HepG2 (cell line): ENCODE data around the gene GAD2. TPM values are rescaled to one million over a fixed set of nuclear protein-coding genes. Genes with fewer than 3 reads are reported as not detected.

ENCODE experiments used
- ATAC-seq: fragments of 200-7000 bp; cut with Tn5 transposase; 3 replicates; pipeline ENCODE4 v1.9.1; 2020; ENCODE audit warnings: mild to moderate bottlenecking, moderate library complexity
- BruUV-seq: library from RNA; stranded (reverse); fragments of 400-500 nt; replicated peaks from 2 replicates; lab custom pipeline; 2021; lab: Mats Ljungman, UMichigan
- CTCF ChIA-PET: fragments of 300-600 bp; formaldehyde crosslinking; extraction: SDS; loops from one replicate; lab custom pipeline; 2021; ENCODE audit warnings: low total read pairs, inconsistent platforms, low intra/inter-chr PET ratio; lab: Yijun Ruan, JAX
- POLR2A ChIA-PET: fragments of 350-600 bp; sonication (Branson Sonifier 250); formaldehyde crosslinking; loops from one replicate; lab custom pipeline; 2020; ENCODE audit warnings: antibody characterized with exemption, inconsistent platforms; lab: Yijun Ruan, JAX
- DNase-seq: peaks from one replicate; pipeline ENCODE4 v3.0.0-alpha.2; 2015; ENCODE audit warnings: low spot score
- FAIRE-seq: peaks from 3 replicates; lab custom pipeline; 2011; peaks lifted over from hg19 to GRCh38; lab: Jason Lieb, UNC
- H2AFZ ChIP-seq: one replicate; pipeline ENCODE4 v1.6.1; 2011; ENCODE audit warnings: low read length, inconsistent platforms
- H3K27ac ChIP-seq: fragments of 300-600 bp; 3 replicates; pipeline ENCODE4 v1.8.0; 2011; ENCODE audit warnings: mixed run types, mild to moderate bottlenecking, mixed read lengths, low read length, inconsistent platforms; ENCODE audit not compliant: insufficient read depth; ENCODE audit errors: extremely low read length
- H3K27me3 ChIP-seq, 2 experiments: fragments of 200-600 bp in 1 of 2; 2 replicates in 1 of 2; 3 replicates in 1 of 2; pipeline versions ENCODE4 v1.6.0 to v1.8.0; 2011; ENCODE audit warnings: low read length in 2 of 2, mild to moderate bottlenecking in 2 of 2, moderate library complexity in 2 of 2, inconsistent platforms in 1 of 2; ENCODE audit not compliant: insufficient read depth in 2 of 2, control insufficient read depth in 1 of 2
- H3K36me3 ChIP-seq, 2 experiments: fragments of 200-600 bp in 1 of 2; replicated peaks in 1 of 2; 2 replicates in 1 of 2; 3 replicates in 1 of 2; pipeline versions ENCODE4 v1.5.1 to v1.8.0; 2011; ENCODE audit warnings: low read length in 2 of 2, inconsistent platforms in 1 of 2; ENCODE audit not compliant: insufficient read depth in 2 of 2, control insufficient read depth in 1 of 2
- H3K4me1 ChIP-seq: 2 replicates; pipeline ENCODE4 v1.5.1; 2012; ENCODE audit warnings: low read length, inconsistent platforms; ENCODE audit not compliant: insufficient read depth
- H3K4me2 ChIP-seq: 2 replicates; pipeline ENCODE4 v1.6.0; 2011; ENCODE audit warnings: low read depth, low read length, inconsistent platforms
- H3K4me3 ChIP-seq, 3 experiments: fragments of 200-600 bp in 1 of 3; sonication (generic), shearing (Covaris generic) in 1 of 3; replicated peaks in 1 of 3; 2 replicates each; pipeline ENCODE4 v1.5.1; 2011 to 2016; ENCODE audit warnings: low read length in 3 of 3, inconsistent platforms in 2 of 3, low read depth in 2 of 3, mild to moderate bottlenecking in 2 of 3, control low read depth in 1 of 3, mixed read lengths in 1 of 3; ENCODE audit not compliant: insufficient read depth in 1 of 3
- H3K79me2 ChIP-seq: one replicate; pipeline ENCODE4 v1.6.1; 2011; ENCODE audit warnings: low read length, inconsistent platforms; ENCODE audit not compliant: insufficient read depth
- H3K9ac ChIP-seq: 2 replicates; pipeline ENCODE4 v1.6.0; 2011; ENCODE audit warnings: mild to moderate bottlenecking, low read depth, low read length, inconsistent platforms; ENCODE audit not compliant: insufficient read depth
- H3K9me3 ChIP-seq: 2 replicates; pipeline ENCODE4 v1.5.1; 2012; ENCODE audit warnings: mild to moderate bottlenecking, low read length
- H4K20me1 ChIP-seq: 2 replicates; pipeline ENCODE4 v1.6.0; 2011; ENCODE audit warnings: inconsistent platforms, mild to moderate bottlenecking, low read length, moderate library complexity; ENCODE audit not compliant: insufficient read depth
- KDM5A ChIP-seq: fragments of 200-600 bp; sonication (generic); IDR thresholded peaks from 2 replicates; pipeline ENCODE4 v1.7.0; 2018; ENCODE audit warnings: antibody characterized with exemption, mild to moderate bottlenecking, low read length, borderline replicate concordance
- KLF16 ChIP-seq, 2 experiments: sonication (generic) in 1 of 2; formaldehyde crosslinking in 1 of 2; IDR thresholded peaks; 2 replicates each; pipeline versions ENCODE4 v1.6.1 to v1.8.0; 2016 to 2023; ENCODE audit warnings: missing genetic modification reagents in 2 of 2, missing compliant biosample characterization in 1 of 2
- ZIK1 ChIP-seq: sonication (generic); formaldehyde crosslinking; IDR thresholded peaks from 2 replicates; pipeline ENCODE4 v1.5.0; 2020; ENCODE audit warnings: mild to moderate bottlenecking, low read depth, missing genetic modification reagents, borderline replicate concordance
- ZNF143 ChIP-seq: sonication (generic); formaldehyde crosslinking; IDR thresholded peaks from 2 replicates; pipeline ENCODE4 v1.4.0; 2020; ENCODE audit warnings: missing genetic modification reagents
- ZNF232 ChIP-seq: sonication (generic); formaldehyde crosslinking; IDR thresholded peaks from 2 replicates; pipeline ENCODE4 v1.4.0; 2020; ENCODE audit warnings: missing genetic modification reagents, borderline replicate concordance
- ZNF547 ChIP-seq: sonication (generic); formaldehyde crosslinking; IDR thresholded peaks from 2 replicates; pipeline ENCODE4 v1.5.1; 2020; ENCODE audit warnings: mild to moderate bottlenecking, missing genetic modification reagents
- ZNF619 ChIP-seq: sonication (generic); formaldehyde crosslinking; IDR thresholded peaks from 2 replicates; pipeline ENCODE4 v1.4.0; 2020; ENCODE audit warnings: mild to moderate bottlenecking, missing genetic modification reagents
- WGBS: methylation state at CpG from one replicate; pipeline ENCODE4 v1.1.6; 2017; ENCODE audit warnings: low lambda C conversion rate; 5-methylcytosine and 5-hydroxymethylcytosine counted together
- in situ Hi-C: cut with HindIII; loops from 2 replicates; pipeline ENCODE4 v1.10.0; 2017; ENCODE audit warnings: low pct_unique_long_range_greater_than_20kb; ENCODE audit not compliant: extremely low pct_ligation_motif_present
- intact Hi-C: fragments of 100-400 bp; cut with micrococcal nuclease; formaldehyde crosslinking; loops from one replicate; pipeline ENCODE4 v1.10.0; 2022; ENCODE audit not compliant: unreplicated experiment
- polyA plus RNA-seq, 8 experiments: library from polyadenylated mRNA; depleted of rRNA in 3 of 8; stranded (reverse) in 7 of 8; unstranded in 1 of 8; fragments of >200 nt; fragmentation: Illumina TruSeq in 4 of 8; extraction: Trizol in 4 of 8; gene quantifications; 2 replicates each; pipeline versions ENCODE4 v1.2.1 to v1.2.3, GENCODE V29; 2011 to 2016; ENCODE audit warnings: low read depth in 4 of 8, missing spikeins in 1 of 8, mixed read lengths in 1 of 8; ENCODE audit not compliant: insufficient read depth in 1 of 8
- total RNA-seq, 5 experiments: library from RNA; depleted of rRNA; stranded (reverse); fragments of >200 nt; fragmentation: Illumina TruSeq; extraction: Trizol; gene quantifications; 2 replicates each; pipeline ENCODE4 v1.2.3, GENCODE V29; 2016; ENCODE audit warnings: low read depth in 1 of 5
- TF ChIP-seq, protein P1 (sequence below): IDR thresholded peaks from 2 replicates; pipeline ENCODE4 v1.6.1; 2016
- TF ChIP-seq, protein P2 (sequence below): sonication (generic); formaldehyde crosslinking; IDR thresholded peaks from 2 replicates; pipeline ENCODE4 v1.5.1; 2020; ENCODE audit warnings: mild to moderate bottlenecking, missing genetic modification reagents, moderate library complexity

Gene GAD2
- total and polyA plus RNA-seq, 2 of the 13 experiments (the other 11 are each of a cell fraction or from before 2014, with no cell fraction given), result not detected

DNA sequence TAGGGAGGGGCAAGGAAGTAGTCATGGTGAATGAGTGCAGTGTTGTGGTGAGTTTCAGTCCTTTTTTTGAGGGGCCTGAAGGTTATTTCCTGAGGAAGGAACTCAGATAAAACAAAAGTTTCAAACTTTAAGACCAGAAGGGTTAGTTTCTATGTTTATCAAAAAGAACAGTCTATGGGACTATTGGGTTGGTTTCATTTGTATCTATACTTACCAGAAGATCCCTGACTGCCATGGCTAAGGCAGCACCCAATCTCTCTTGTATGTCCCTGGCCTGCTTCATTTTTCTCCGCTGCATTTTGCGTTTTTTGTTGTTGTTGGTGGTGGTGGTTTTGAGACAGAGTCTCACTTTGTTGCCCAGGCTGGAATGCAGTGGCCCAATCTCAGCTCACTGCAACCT is 19.3 kb upstream of the GAD2 start:
- ATAC-seq (no peak), DNase-seq (no peak)
- H3K27me3 ChIP-seq, result 0 out of 5 replicates have a peak, but pooled peaks cover 0 to 8% of the 10 kb centered on the region in 2 experiments
- no peak overlapping the region for H3K4me3 ChIP-seq
- H3K36me3 ChIP-seq, result no peaks in the 10 kb centered on the region
- H3K79me2 ChIP-seq, result no peaks in the 10 kb centered on the region
- H4K20me1 ChIP-seq, result no peaks in the 10 kb centered on the region
- H3K9me3 ChIP-seq, result no peaks in the 10 kb centered on the region
- POLR2A ChIA-PET, result no interaction called here
- no peak overlapping the region for H3K4me2 ChIP-seq
- TF ChIP-seq, protein P1, sequence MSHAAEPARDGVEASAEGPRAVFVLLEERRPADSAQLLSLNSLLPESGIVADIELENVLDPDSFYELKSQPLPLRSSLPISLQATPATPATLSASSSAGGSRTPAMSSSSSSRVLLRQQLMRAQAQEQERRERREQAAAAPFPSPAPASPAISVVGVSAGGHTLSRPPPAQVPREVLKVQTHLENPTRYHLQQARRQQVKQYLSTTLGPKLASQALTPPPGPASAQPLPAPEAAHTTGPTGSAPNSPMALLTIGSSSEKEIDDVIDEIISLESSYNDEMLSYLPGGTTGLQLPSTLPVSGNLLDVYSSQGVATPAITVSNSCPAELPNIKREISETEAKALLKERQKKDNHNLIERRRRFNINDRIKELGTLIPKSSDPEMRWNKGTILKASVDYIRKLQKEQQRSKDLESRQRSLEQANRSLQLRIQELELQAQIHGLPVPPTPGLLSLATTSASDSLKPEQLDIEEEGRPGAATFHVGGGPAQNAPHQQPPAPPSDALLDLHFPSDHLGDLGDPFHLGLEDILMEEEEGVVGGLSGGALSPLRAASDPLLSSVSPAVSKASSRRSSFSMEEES (CRISPR knock-in tag), result no peak
- TF ChIP-seq, protein P2, sequence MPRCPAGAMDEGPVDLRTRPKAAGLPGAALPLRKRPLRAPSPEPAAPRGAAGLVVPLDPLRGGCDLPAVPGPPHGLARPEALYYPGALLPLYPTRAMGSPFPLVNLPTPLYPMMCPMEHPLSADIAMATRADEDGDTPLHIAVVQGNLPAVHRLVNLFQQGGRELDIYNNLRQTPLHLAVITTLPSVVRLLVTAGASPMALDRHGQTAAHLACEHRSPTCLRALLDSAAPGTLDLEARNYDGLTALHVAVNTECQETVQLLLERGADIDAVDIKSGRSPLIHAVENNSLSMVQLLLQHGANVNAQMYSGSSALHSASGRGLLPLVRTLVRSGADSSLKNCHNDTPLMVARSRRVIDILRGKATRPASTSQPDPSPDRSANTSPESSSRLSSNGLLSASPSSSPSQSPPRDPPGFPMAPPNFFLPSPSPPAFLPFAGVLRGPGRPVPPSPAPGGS (CRISPR knock-in tag), result no peak
- no peak for TF ChIP-seq ZIK1 (CRISPR knock-in tag)
- no peak for TF ChIP-seq ZNF619 (CRISPR knock-in tag)
- no peak for TF ChIP-seq KDM5A
- TF ChIP-seq ZNF143 (CRISPR knock-in tag), result no peak
- no peak for TF ChIP-seq ZNF232 (CRISPR knock-in tag)
- no peak for TF ChIP-seq KLF16 (CRISPR knock-in tag; IDR thresholded peaks at IDR 0.05)
- no peak for TF ChIP-seq ZNF547 (CRISPR knock-in tag)
- TF ChIP-seq, all 625 proteins: peak for 0
- in situ Hi-C loops (no loop called here), intact Hi-C loops (no loop called here)
- CTCF ChIA-PET, result no interaction called here
- Histone ChIP-seq H2AFZ (no peak overlapping the region), H3K27ac (no peak overlapping the region), H3K9ac (no peak overlapping the region), H3K4me1 (no peaks in the 10 kb centered on the region)
- no peak for FAIRE-seq
- WGBS, result 6% methylated on average over 2 of the region's 2 CpGs
- no TSS peak for BruUV-seq
